ENCODE data around the gene KIT. TPM values are rescaled to one million over a fixed set of nuclear protein-coding genes. Genes with fewer than 3 reads are reported as not detected.

KIT gene
- total and polyA plus RNA-seq, 7 donors: 0.19 to 2.1 (median 0.92) TPM

GRCh38 chr4:54754394-54754793 is 96.6 kb downstream of the KIT start:
- 47 to 67% (median 48%) methylated on average over 2 of the region's 2 CpGs for WGBS, 3 donors
- no peaks in the 10 kb centered on the region for H3K36me3 ChIP-seq (ENCODE audit: insufficient read depth in 1 of 2, low read depth in 1 of 2)
- intact Hi-C loops (cut with DNase I): no loop called here
- no peak overlapping the region for H3K27ac ChIP-seq
- H3K4me1 ChIP-seq: no peaks in the 10 kb centered on the region
- DNase-seq (no peak), ATAC-seq (no peak)
- H3K27me3 ChIP-seq (ENCODE audit: insufficient read depth in 3 of 3, low read length in 2 of 3): no peaks in the 10 kb centered on the region
- H3K4me3 ChIP-seq: no peak overlapping the region
- TF ChIP-seq CTCF (IDR thresholded peaks at IDR 0.05): no peak
- no peaks in the 10 kb centered on the region for H3K9me3 ChIP-seq

- Histone ChIP-seq H3K4me3 (no peak overlapping the region), H3K27ac (no peak overlapping the region), H3K9me3 (peaks cover 3% of the 10 kb centered on the region), H3K36me3 (ENCODE audit: insufficient read depth in 1 of 2, low read depth in 1 of 2) (no peaks in the 10 kb centered on the region), H3K27me3 (ENCODE audit: insufficient read depth in 3 of 3, low read length in 2 of 3) (no peaks in the 10 kb centered on the region), H3K4me1 (no peaks in the 10 kb centered on the region)
- no peak for TF ChIP-seq CTCF (IDR thresholded peaks at IDR 0.05)
- WGBS, 3 donors: 34 to 59% (median 58%) methylated on average over 3 of the region's 3 CpGs
- no peak for DNase-seq
- intact Hi-C loops (cut with DNase I): no loop called here
- ATAC-seq: no peak
These were observed 106.7 kb downstream of the KIT start for GRCh38 chr4:54764476-54764875.

GRCh38 chr4:54767376-54767775 is 109.6 kb downstream of the KIT start:
- H3K4me1 ChIP-seq: no peaks in the 10 kb centered on the region
- no peak for ATAC-seq
- no peaks in the 10 kb centered on the region for H3K27me3 ChIP-seq (ENCODE audit: insufficient read depth in 3 of 3, low read length in 2 of 3)
- intact Hi-C loops (cut with DNase I): no loop called here
- H3K27ac ChIP-seq: no peak overlapping the region
- DNase-seq: no peak
- no peaks in the 10 kb centered on the region for H3K9me3 ChIP-seq
- H3K4me3 ChIP-seq: no peak overlapping the region
- H3K36me3 ChIP-seq (ENCODE audit: insufficient read depth in 1 of 2, low read depth in 1 of 2): no peaks in the 10 kb centered on the region
- TF ChIP-seq CTCF (IDR thresholded peaks at IDR 0.05): no peak

- DNase-seq (no peak), ATAC-seq (no peak)
- intact Hi-C loops (cut with DNase I): no loop called here
- 78 to 83% (median 79%) methylated on average over 4 of the region's 4 CpGs for WGBS, 3 donors
- Histone ChIP-seq H3K9me3 (no peaks in the 10 kb centered on the region), H3K4me1 (no peaks in the 10 kb centered on the region), H3K36me3 (ENCODE audit: insufficient read depth in 1 of 2, low read depth in 1 of 2) (no peaks in the 10 kb centered on the region), H3K4me3 (no peak overlapping the region), H3K27me3 (ENCODE audit: insufficient read depth in 3 of 3, low read length in 2 of 3) (no peaks in the 10 kb centered on the region), H3K27ac (no peak overlapping the region)
- no peak for TF ChIP-seq CTCF (IDR thresholded peaks at IDR 0.05)
These were observed 115.3 kb downstream of the KIT start for GRCh38 chr4:54773022-54773421.

- WGBS, 3 donors: 24 to 27% (median 26%) methylated on average over 2 of the region's 2 CpGs
- no peak for ATAC-seq
- H3K27me3 ChIP-seq (ENCODE audit: insufficient read depth in 3 of 3, low read length in 2 of 3): no peaks in the 10 kb centered on the region
- intact Hi-C loops (cut with DNase I): no loop called here
- H3K27ac ChIP-seq: no peak overlapping the region
- no peak for TF ChIP-seq CTCF (IDR thresholded peaks at IDR 0.05)
- H3K4me3 ChIP-seq: no peak overlapping the region
- no peaks in the 10 kb centered on the region for H3K36me3 ChIP-seq (ENCODE audit: insufficient read depth in 1 of 2, low read depth in 1 of 2)
- no peaks in the 10 kb centered on the region for H3K9me3 ChIP-seq
- H3K4me1 ChIP-seq: no peaks in the 10 kb centered on the region
- no peak for DNase-seq
These were observed 121.3 kb downstream of the KIT start for GRCh38 chr4:54779036-54779435.

Data from psoas muscle (tissue), 8 donors.